Mucosa of descending colon (tissue), 3 donors: ENCODE data around the gene INTU. TPM values are rescaled to one million over a fixed set of nuclear protein-coding genes. Genes with fewer than 3 reads are reported as not detected.

ENCODE experiments used
- ATAC-seq: fragments of 200-7000 bp; cut with Tn5 transposase; one replicate; pipeline ENCODE4 v1.9.1; 2020; ENCODE audit warnings: mild to moderate bottlenecking, moderate library complexity
- DNase-seq, 3 donors: peaks; one replicate each; pipeline ENCODE4 v3.0.0-alpha.2; 2020
- H3K36me3 ChIP-seq: fragments of 200-600 bp; one replicate; pipeline ENCODE4 v1.8.0; 2021; ENCODE audit warnings: low read depth, mild to moderate bottlenecking
- H3K4me1 ChIP-seq: fragments of 200-600 bp; one replicate; pipeline ENCODE4 v1.8.0; 2021; ENCODE audit warnings: low read depth, mild to moderate bottlenecking
- H3K4me3 ChIP-seq: fragments of 200-600 bp; one replicate; pipeline ENCODE4 v1.8.0; 2021; ENCODE audit warnings: mild to moderate bottlenecking
- H3K9me3 ChIP-seq: fragments of 200-600 bp; one replicate; pipeline ENCODE4 v1.8.0; 2021; ENCODE audit warnings: mild to moderate bottlenecking
- CTCF ChIP-seq: fragments of 200-600 bp; IDR thresholded peaks from one replicate; pipeline ENCODE4 v1.8.0; 2022; ENCODE audit warnings: antibody characterized with exemption, mild to moderate bottlenecking
- intact Hi-C, 2 donors: fragments of 100-400 bp; cut with DNase I in 1 of 2; cut with micrococcal nuclease in 1 of 2; formaldehyde crosslinking; loops; one replicate each; pipeline versions ENCODE4 v1.11.0 to v1.11.1; 2022; cut with DNase I, micrococcal nuclease
- total RNA-seq, 3 donors: library from RNA; stranded (reverse); fragmentation: NEBNext Ultra II Directional in 2 of 3; extraction: Animal tissue kit (Norgen Biotek cat#: 25700) in 2 of 3; gene quantifications; one replicate each; pipeline versions ENCODE4 v1.2.1 to v1.2.4, GENCODE V29; 2021 to 2023
- donor health status: DM: no; HTN: no; CAD: no; lungs with moderate emphysema.
- donor health status: DM: no; HTN: no; CAD: no.
- donor health status: DM: no; HTN: yes; CAD: no.

Gene INTU
- total RNA-seq, 3 donors from 2014 or later = 4.2 to 8.2 (median 5.8) TPM

GRCh38 chr4:127604949-127605709 lies 27.6 kb upstream of the INTU start:
- peak; percentile 77 for ATAC-seq
- peak in 1 of 3 donors; percentile 12 for DNase-seq
- H3K4me1 ChIP-seq = no peaks in the 10 kb centered on the region
- H3K36me3 ChIP-seq = no peaks in the 10 kb centered on the region
- no peak overlapping the region for H3K4me3 ChIP-seq
- TF ChIP-seq CTCF = no peak
- H3K9me3 ChIP-seq = no peaks in the 10 kb centered on the region
- intact Hi-C loops = loop anchor here (5.0 to 10.0 kb wide), 2 partner anchors 120 to 127 kb away; partner anchors contain the start of gene SLC25A31 (in 1 of the 2)

- intact Hi-C loops = loop anchor here (5.0 to 10.0 kb wide), 2 partner anchors 118 to 125 kb away; partner anchors contain the start of gene SLC25A31 (in 1 of the 2)
Measured at GRCh38 chr4:127606823-127607222, 25.9 kb upstream of the INTU start.

GRCh38 chr4:127609484-127609883 lies 23.3 kb upstream of the INTU start:
- intact Hi-C loops = loop anchor here (5.0 to 10.0 kb wide), 2 partner anchors 115 to 123 kb away; partner anchors contain the start of gene SLC25A31 (in 1 of the 2)
- H3K4me1 ChIP-seq = no peaks in the 10 kb centered on the region
- TF ChIP-seq CTCF = no peak
- no peak for ATAC-seq
- no peak overlapping the region for H3K4me3 ChIP-seq
- H3K36me3 ChIP-seq = no peaks in the 10 kb centered on the region
- no peaks in the 10 kb centered on the region for H3K9me3 ChIP-seq
- no peak for DNase-seq

More at GRCh38 chr4:127606823-127607222, 25.9 kb upstream of the INTU start:
- H3K4me3 ChIP-seq = no peak overlapping the region
- ATAC-seq (no peak), DNase-seq (no peak)
- H3K9me3 ChIP-seq = no peaks in the 10 kb centered on the region
- TF ChIP-seq CTCF = no peak
- H3K36me3 ChIP-seq = no peaks in the 10 kb centered on the region
- H3K4me1 ChIP-seq = no peaks in the 10 kb centered on the region

- H3K9me3 ChIP-seq = no peaks in the 10 kb centered on the region
- no peaks in the 10 kb centered on the region for H3K4me1 ChIP-seq
- no peaks in the 10 kb centered on the region for H3K36me3 ChIP-seq
- no peak overlapping the region for H3K4me3 ChIP-seq
- no peak for DNase-seq
- intact Hi-C loops = no loop called here
- no peak for TF ChIP-seq CTCF
- no peak for ATAC-seq
Measured at GRCh38 chr4:127610488-127610887, 22.3 kb upstream of the INTU start.

- intact Hi-C loops = no loop called here
- no peak for TF ChIP-seq CTCF
- no peaks in the 10 kb centered on the region for H3K9me3 ChIP-seq
- DNase-seq (no peak), ATAC-seq (no peak)
- no peak overlapping the region for H3K4me3 ChIP-seq
- no peaks in the 10 kb centered on the region for H3K36me3 ChIP-seq
- H3K4me1 ChIP-seq = no peaks in the 10 kb centered on the region
Measured at GRCh38 chr4:127616898-127617297, 15.9 kb upstream of the INTU start.
